Progenitor cell of endocrine pancreas (in vitro differentiated cells): ENCODE measurements around the gene CFAP52. TPM values are rescaled to one million over a fixed set of nuclear protein-coding genes. Genes with fewer than 3 reads are reported as not detected.

Source experiments
- DNase-seq: peaks from one replicate; pipeline ENCODE4 v3.0.0; 2021; ENCODE audit warnings: low spot score; ENCODE audit not compliant: unreplicated experiment
- H3K27ac Mint-ChIP-seq: 2 replicates; pipeline ENCODE4 v1.8.0; 2021; ENCODE audit warnings: mild to moderate bottlenecking, moderate library complexity, mixed read lengths
- H3K27me3 Mint-ChIP-seq: 2 replicates; pipeline ENCODE4 v1.8.0; 2021; ENCODE audit warnings: mixed read lengths
- H3K36me3 Mint-ChIP-seq: 2 replicates; pipeline ENCODE4 v1.8.0; 2022; ENCODE audit warnings: mixed read lengths; ENCODE audit not compliant: insufficient read depth
- H3K4me1 Mint-ChIP-seq: 2 replicates; pipeline ENCODE4 v1.8.0; 2021; ENCODE audit warnings: low read depth, mixed read lengths
- H3K4me3 Mint-ChIP-seq: 2 replicates; pipeline ENCODE4 v1.8.0; 2021; ENCODE audit warnings: low read depth, mild to moderate bottlenecking, moderate library complexity, mixed read lengths
- H3K9me3 Mint-ChIP-seq: 2 replicates; pipeline ENCODE4 v1.8.0; 2021; ENCODE audit warnings: low read depth, mixed read lengths
- total RNA-seq: library from RNA; stranded (reverse); gene quantifications from 2 replicates; pipeline ENCODE4 v1.2.1, GENCODE V29; 2021
- TF ChIP-seq, protein P1 (sequence below): fragments of 200-600 bp; sonication (generic); IDR thresholded peaks from one replicate; pipeline ENCODE4 v1.5.0; 2021; ENCODE audit warnings: antibody characterized with exemption, mild to moderate bottlenecking; ENCODE audit not compliant: unreplicated experiment

CFAP52 gene
- total RNA-seq, 1 donor from 2014 or later: 0.19 TPM

DNA sequence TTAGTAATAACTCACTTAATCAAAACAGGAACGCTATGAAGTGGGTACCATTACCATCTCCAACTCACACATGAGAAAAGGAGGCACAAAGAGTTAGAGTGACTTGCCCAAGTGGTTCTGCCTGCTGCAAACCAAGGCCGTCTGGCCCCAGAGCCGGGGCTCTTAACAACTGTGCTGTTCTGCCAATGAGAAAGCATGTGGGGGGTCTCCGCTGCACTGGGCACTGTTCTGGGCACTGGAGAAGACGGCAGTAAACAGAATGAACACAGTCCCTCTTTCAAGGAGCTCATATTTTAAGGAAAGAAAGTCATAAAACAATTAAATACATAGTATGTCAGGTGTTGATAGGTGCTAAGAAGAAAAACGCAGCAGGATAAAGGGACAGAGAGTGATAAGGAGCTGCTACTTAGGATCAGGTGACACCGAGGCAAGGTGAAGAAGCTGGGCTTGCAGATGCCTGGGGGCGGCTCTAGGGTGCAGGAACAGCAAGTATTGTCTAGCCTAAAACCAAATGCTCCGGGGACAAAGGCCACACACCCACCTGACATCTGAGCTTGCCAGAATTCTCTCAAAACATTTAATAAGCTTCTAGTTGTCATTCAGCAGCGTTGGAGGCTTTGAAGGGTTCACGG lies 7.4 kb upstream of the CFAP52 start:
- TF ChIP-seq, protein P1, sequence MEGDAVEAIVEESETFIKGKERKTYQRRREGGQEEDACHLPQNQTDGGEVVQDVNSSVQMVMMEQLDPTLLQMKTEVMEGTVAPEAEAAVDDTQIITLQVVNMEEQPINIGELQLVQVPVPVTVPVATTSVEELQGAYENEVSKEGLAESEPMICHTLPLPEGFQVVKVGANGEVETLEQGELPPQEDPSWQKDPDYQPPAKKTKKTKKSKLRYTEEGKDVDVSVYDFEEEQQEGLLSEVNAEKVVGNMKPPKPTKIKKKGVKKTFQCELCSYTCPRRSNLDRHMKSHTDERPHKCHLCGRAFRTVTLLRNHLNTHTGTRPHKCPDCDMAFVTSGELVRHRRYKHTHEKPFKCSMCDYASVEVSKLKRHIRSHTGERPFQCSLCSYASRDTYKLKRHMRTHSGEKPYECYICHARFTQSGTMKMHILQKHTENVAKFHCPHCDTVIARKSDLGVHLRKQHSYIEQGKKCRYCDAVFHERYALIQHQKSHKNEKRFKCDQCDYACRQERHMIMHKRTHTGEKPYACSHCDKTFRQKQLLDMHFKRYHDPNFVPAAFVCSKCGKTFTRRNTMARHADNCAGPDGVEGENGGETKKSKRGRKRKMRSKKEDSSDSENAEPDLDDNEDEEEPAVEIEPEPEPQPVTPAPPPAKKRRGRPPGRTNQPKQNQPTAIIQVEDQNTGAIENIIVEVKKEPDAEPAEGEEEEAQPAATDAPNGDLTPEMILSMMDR: no peak
- H3K4me1 Mint-ChIP-seq: peaks cover 2% of the 10 kb centered on the region
- no peaks in the 10 kb centered on the region for H3K27me3 Mint-ChIP-seq
- no peak for DNase-seq
- peaks cover 17% of the 10 kb centered on the region for H3K36me3 Mint-ChIP-seq
- no peak overlapping the region for H3K27ac Mint-ChIP-seq
- no peak overlapping the region for H3K4me3 Mint-ChIP-seq
- no peaks in the 10 kb centered on the region for H3K9me3 Mint-ChIP-seq

DNA sequence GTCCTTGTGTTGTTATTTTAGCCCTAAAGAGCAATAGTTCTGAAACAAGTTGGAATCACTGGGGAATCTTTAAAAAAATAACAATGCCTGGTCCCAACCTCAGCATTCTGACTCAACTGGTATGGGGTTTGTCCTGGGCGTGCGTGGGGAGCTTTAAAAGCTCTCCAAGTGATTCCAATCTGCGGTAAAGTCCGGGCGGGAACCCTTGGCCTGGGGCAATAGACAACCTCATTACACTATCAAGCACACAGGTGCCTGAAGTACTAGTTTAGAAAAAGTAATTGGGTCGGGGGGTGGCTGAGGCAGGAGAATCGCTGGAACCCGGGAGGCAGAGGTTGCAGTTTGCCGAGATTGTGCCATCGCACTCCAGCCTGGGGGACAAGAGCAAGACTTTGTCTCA lies 5.2 kb upstream of the CFAP52 start:
- Mint-ChIP-seq H3K4me3 (no peak overlapping the region), H3K9me3 (no peaks in the 10 kb centered on the region), H3K27me3 (no peaks in the 10 kb centered on the region), H3K4me1 (peaks cover 3% of the 10 kb centered on the region), H3K27ac (no peak overlapping the region), H3K36me3 (peaks cover 11% of the 10 kb centered on the region)
- TF ChIP-seq, protein P1: no peak
- no peak for DNase-seq

DNA sequence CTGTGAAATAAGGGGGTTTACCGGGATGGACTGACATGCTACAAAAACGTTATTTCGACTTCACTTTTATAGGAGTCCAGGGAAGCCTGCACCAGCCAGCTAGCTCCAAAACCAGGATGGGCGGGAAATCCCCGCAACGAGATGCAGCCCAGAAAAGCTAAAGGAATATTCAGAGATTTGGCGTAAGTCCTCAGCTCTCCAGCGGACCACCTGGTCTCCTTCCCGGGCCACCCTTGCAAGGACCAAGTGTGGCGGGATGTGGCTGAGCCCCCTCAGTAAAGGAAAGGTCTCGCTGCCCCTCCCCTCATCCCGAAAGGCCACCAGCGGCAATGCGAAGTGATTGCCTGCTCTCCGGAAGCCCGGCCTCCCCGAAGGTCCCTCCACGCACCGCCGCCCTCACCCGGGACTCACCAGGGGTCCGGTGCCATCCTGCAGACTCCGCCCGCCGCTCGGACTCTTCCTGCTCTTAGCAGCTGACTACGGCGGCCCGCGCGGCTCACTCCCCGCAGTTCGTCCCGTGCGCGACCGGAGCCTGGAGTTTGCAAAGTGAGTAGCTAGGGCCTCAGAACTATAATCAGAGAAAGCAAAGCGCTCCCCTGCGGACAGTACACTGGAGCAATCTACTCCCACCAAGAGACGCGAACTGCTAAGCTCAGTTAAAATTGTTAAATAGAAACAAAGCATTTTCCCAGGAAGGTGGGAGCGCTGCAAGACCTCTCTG lies 901 bp upstream of the CFAP52 start, which contains the start of gene STX8:
Gene STX8, minus strand, starts transcription at position 440 of the 721 bp plus-strand sequence. Its CDS starts 12 bp downstream, at position 428.
- DNase-seq: peak; percentile 90
- Mint-ChIP-seq H3K4me1 (peaks cover 6% of the 10 kb centered on the region), H3K4me3 (peak within 1 kb of the TSS; percentile 94), H3K9me3 (no peaks in the 10 kb centered on the region), H3K27me3 (no peaks in the 10 kb centered on the region), H3K36me3 (no peaks in the 10 kb centered on the region), H3K27ac (peak within 1 kb of the TSS; percentile 97)
- TF ChIP-seq, protein P1: no peak

DNA sequence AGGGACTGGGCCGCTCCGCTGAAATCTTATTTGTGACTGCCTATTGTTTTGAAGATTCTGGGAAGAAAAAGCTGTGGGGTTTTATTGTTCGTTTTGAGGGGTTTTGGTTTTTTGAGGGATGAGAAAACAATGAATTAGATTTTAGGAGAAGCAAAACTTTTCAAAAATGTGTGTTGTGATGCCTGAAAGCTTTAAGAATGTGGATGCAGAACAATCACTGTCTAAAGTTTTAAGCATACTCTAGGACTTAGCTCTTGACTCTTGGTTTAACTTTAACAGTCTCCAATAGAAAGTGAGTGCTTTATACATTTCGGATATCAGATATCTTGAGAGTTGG lies 899 bp downstream of the CFAP52 start:
- H3K27ac Mint-ChIP-seq: peak overlapping the region; percentile 35
- TF ChIP-seq, protein P1: no peak
- no peak for DNase-seq
- H3K36me3 Mint-ChIP-seq: no peaks in the 10 kb centered on the region
- peaks cover 6% of the 10 kb centered on the region for H3K4me1 Mint-ChIP-seq
- H3K27me3 Mint-ChIP-seq: no peaks in the 10 kb centered on the region
- H3K4me3 Mint-ChIP-seq: no peak overlapping the region
- H3K9me3 Mint-ChIP-seq: no peaks in the 10 kb centered on the region

DNA sequence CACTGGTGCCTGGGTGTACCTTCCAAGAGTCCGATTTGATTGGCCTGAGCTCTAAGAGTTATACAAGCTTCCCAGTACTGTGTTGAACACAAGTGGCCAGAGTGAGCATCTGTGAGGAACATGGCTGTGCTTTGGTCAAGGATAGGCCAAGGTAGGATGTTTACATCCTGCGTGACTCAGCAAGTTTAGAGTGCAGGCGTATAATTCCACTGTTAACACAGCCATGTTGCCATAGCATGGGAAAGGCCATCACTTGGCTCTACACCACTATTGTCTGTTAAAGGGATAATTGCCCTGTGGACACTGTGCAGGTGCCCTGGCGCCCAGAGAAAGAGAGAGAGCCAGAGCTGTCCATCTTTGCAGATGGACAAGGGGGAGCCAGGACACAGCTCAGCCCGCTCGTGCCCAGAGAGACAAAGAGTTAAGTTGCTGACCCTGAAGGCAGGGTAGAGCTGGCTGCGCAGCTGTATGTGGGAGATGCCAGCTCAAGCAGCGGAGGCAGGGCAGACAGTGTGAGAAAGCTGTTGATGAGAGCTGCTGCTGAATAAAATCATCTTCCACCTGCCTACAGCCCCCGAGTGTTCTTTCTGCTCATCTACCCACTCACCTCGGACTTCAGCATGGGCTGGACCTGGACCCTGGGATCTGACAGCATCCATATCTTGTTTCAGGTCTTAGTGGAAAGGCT lies 11.7 kb downstream of the CFAP52 start:
- DNase-seq: no peak
- H3K9me3 Mint-ChIP-seq: peaks cover 9% of the 10 kb centered on the region

More for the DNA sequence above, 11.7 kb downstream of the CFAP52 start:
- TF ChIP-seq, protein P1: no peak
- Mint-ChIP-seq H3K4me1 (no peaks in the 10 kb centered on the region), H3K27ac (no peak overlapping the region), H3K27me3 (no peaks in the 10 kb centered on the region), H3K4me3 (no peak overlapping the region), H3K36me3 (no peaks in the 10 kb centered on the region)
